DND-41 (cell line): ENCODE data around the gene SDK2.

ENCODE experiments used
- EZH2 ChIP-seq: IDR thresholded peaks from 3 replicates; pipeline ENCODE4 v1.6.1; 2012; ENCODE audit warnings: borderline replicate concordance, low read depth, mild to moderate bottlenecking, moderate library complexity, low read length, inconsistent platforms; ENCODE audit not compliant: severe bottlenecking
- TF ChIP-seq, protein P1 (sequence below): IDR thresholded peaks from 2 replicates; pipeline ENCODE4 v1.5.1; 2012; ENCODE audit warnings: borderline replicate concordance, low read length, moderate library complexity, mild to moderate bottlenecking; ENCODE audit not compliant: poor library complexity, severe bottlenecking; ENCODE audit errors: extremely low read depth

DNA sequence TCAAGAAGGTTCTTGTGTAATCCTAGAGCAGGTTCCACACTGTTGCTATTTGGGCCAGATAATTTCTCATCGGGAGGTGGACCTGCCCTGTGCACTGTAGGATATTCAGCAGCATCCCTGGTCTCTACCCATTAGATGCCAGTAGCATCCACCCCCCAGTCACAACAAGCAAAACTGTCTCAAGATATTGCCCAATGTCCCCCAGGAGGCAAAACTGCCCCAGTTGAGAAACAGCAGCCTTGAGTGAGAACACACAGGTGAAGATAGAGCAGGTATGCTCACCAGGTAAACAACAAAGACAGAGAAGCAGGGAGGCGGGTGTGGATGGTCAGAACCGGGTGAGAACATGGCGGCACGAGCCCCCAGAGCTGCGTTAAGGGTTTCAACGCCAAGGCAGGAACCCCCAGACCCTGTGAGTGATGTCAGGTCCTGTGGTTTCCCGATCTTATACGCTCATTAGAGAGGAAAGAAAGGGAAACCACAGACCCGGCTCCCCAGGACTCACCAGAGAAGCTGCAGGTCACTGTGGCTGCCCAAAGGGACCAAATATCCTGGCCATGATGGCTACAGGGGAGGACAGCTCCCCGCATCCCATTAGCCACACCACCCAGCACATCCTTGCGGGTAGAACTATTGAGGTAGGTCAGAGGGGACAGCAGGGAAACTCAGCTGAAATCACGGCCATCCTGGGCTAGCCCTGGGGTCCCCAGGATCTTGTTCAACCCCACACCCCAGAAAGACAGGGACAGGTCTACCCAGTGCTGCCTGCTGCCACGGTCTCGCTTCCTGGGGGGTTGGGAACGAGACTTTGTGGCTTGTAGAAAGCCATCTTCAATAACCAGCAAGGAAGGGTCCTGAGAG is 353.6 kb downstream of the SDK2 start:
- TF ChIP-seq, protein P1, sequence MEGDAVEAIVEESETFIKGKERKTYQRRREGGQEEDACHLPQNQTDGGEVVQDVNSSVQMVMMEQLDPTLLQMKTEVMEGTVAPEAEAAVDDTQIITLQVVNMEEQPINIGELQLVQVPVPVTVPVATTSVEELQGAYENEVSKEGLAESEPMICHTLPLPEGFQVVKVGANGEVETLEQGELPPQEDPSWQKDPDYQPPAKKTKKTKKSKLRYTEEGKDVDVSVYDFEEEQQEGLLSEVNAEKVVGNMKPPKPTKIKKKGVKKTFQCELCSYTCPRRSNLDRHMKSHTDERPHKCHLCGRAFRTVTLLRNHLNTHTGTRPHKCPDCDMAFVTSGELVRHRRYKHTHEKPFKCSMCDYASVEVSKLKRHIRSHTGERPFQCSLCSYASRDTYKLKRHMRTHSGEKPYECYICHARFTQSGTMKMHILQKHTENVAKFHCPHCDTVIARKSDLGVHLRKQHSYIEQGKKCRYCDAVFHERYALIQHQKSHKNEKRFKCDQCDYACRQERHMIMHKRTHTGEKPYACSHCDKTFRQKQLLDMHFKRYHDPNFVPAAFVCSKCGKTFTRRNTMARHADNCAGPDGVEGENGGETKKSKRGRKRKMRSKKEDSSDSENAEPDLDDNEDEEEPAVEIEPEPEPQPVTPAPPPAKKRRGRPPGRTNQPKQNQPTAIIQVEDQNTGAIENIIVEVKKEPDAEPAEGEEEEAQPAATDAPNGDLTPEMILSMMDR: no peak
- TF ChIP-seq EZH2: no peak
